GM21360 (cell line): Measurements from ENCODE around the gene NCKAP5.

ENCODE experiments used
- ATAC-seq: cut with Tn5 transposase; IDR thresholded peaks from one replicate; pipeline ENCODE4 v1.9.1; 2021; ENCODE audit warnings: mild to moderate bottlenecking, moderate library complexity; ENCODE audit not compliant: unreplicated experiment

NCKAP5 gene

GRCh38 chr2:132923787-132924186 is 644.5 kb downstream of the NCKAP5 start:
- ATAC-seq, result no peak

DNA sequence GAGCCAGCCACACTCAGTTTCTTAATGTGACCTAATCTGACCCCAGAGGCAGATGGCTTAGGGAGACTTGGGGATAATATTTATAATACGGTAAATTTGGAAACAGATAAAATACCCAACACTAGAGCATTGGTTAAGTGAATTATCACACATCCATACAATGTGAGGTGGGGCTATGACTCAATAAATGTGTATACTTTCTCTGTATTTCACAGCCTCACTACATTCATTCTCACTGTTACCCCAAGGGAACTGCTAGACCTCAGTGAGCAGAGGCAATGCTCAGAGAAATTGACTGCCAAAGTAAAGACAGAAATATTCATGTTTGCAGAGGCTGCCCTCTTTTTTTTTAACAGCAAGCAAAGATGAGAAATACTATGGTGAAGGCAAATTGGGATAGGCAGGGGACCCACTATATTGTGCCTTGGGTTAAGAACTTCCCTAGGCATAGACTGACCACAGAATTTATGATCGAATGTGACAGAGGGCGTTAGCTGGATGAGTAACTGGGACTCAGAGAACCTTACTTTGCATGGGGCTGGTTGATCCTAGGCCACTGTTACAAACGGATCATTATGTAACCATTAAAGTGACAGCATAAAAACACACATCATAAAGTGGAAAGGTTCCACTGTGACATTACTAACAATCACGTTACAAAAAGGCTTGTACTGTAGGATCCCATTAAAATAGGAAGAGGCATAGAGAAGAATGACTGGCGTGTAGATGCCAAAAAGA is 652.3 kb downstream of the NCKAP5 start:
- no peak for ATAC-seq

DNA sequence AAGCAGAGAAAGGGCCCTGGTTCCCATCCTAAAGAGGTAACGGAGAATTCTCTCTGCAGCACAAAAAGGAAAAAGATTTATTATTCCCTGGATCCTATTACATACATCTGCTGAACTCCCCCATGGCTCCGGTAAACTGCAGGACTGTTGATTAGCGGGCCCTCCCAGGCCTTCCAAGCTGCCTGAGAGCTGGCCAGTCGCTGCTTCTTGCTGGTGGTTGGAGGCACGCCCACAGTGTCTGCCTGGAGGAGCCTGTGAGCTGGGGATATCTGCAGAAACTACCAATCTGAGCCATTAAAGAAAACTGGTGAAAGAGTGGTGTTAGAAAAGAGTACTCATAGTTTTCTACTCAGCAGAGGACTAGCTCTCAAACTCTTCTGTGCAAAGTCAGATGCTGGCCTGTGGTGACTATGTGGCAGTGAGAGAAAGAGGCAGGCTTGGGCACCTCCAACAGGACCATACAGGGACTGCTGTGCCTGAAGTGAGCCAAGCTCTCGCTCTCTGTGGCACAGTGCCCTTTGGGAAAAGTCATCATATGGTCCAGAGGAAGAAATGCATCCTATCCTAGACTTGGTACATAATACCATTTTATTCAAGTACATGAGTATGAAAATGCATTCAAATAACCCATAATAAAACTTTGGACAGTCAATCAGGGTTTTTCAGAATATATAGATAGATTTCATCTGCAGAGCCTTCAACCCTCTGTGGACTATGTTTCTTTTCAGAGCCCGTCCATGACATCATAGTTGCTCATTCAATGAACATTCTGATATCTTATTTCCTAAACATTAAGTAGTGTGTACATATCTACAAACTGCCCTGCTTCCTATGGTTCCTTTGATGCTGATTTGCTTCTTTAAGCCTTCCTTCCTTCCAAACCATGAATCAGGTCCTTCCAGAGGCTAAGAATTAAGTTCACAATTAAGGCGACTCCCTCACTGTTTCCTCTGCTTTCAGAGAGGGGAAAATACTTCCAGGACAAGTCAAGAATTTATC is 656.2 kb downstream of the NCKAP5 start:
- ATAC-seq, result no peak

GRCh38 chr2:132910432-132910831 is 657.8 kb downstream of the NCKAP5 start:
- ATAC-seq, result no peak

GRCh38 chr2:132909427-132909826 is 658.8 kb downstream of the NCKAP5 start:
- ATAC-seq, result no peak

DNA sequence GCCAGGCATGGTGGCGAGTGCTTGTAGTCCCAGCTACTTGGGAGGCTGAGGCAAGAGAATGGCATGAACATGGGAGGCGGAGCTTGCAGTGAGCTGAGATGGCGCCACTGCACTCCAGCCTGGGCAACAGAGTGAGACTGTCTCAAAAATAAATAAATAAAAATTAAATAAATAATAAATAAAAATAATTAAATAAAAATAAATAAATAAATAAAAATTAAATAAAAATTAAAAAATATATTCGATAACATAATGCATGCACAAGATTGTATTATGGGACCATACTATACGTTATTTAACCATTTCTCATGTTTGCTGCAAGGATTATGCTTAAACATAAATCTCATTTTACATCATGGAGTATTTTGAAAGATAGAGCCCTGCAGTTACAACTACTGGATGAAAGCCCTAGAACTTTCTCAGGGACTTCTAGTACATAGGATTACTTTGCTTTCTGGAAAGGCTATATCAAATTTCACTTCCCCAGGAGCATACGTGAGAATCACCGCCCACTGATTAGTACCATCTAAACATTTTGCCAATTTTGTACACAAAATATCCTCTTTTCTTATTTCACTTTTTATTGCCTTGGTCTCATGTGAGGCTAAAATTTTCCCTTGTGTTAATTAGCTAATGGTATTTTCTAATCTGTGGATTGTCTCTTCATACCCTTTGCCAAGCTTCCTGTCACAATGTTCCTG is 664.0 kb downstream of the NCKAP5 start:
- ATAC-seq, result no peak

GRCh38 chr2:132902626-132903025 is 665.6 kb downstream of the NCKAP5 start:
- ATAC-seq, result no peak

DNA sequence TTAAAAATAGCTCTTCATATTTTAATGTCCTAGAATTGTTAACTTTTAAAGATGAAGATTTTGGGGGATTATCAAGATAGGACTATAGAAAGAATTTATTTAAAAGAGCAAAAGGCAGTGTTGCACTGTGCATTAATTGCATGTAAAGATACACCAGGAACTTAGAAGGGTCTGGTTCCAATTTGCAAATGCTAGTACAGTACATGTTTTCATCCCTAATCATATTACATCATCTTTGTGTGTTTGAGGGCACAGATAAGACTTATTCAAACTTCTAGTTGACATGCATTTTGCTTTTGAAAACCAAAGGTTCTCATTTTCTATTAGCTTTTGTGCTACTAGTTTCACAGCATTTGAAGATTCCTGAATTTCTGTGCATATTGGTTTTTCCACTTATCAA is 666.6 kb downstream of the NCKAP5 start:
- ATAC-seq, result no peak

DNA sequence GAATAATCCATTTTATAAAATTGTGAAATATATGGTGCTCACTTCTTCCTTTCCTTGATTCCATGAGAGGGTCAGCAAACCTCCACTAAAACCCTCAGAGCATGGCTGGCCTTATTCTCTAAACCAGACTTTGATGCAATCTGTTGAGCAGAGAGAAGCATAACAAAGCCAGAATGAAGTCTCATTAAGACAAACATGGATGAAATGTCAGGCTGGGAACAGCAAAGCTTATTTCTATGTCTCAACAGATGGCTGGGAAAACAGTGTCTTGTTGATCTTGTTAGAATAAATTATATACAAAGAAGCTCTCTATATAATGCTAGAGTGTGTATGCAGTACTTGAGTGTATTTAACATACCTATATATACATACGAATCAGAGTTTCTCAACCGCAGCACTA is 671.2 kb downstream of the NCKAP5 start:
- ATAC-seq, result no peak

DNA sequence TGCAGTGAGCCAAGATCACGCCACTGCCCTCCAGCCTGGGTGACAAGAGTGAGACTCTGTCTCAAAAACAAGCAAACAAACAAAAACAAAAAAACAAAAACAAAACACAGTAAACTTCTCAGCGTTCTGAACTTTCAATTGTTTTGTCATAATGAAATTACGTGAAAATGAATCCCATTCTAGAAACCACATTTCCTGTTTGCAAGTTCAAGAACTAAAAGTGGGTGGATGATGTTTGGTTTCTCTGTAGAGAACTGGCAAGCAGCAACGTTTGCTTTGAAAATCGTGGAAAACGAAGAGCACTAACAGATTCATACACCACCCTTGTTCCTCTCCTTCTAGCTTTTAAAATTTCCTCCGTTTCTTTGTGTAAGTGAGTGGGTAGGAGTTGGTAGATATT is 672.2 kb downstream of the NCKAP5 start:
- no peak for ATAC-seq

GRCh38 chr2:132891498-132891897 is 676.8 kb downstream of the NCKAP5 start:
- no peak for ATAC-seq

DNA sequence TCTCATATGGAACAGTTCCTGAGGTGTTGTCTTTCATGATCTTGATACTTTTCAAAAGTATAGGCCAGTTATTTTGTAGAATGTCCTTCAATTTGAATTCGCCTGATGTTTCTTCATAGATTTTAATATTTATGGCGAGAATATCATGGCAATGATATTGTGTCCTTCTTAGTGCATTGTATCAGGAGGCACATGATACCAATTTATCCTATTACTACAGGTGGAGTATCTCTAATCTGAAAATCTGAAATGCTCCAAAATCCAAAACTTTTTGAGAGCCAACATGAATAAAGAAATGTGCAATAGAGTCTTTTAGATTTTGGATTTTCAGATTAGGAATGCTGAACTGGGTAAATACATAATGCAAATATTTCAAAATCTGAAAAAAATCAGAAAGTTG is 681.7 kb downstream of the NCKAP5 start:
- ATAC-seq, result no peak

DNA sequence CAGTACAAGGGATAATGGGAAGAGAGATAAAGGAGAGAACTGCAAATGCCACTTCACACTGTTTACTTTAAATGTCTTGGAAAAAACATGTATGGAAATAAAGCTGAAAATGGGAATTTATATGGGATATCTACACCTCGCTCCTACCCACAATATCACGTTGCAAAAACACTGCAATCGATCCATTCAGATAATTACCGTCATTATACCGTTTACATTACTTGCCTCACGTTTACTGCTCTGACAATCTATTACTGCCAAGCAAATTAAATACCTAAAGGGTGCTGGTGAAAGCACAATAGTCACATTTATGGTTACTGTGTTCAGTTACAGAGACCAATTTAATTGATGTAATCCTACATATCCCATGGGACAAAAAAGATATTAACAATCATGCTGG is 683.6 kb downstream of the NCKAP5 start:
- ATAC-seq, result no peak

- no peak for ATAC-seq
Observed at GRCh38 chr2:132884292-132884691, 684.0 kb downstream of the NCKAP5 start.

GRCh38 chr2:132883430-132883829 is 684.8 kb downstream of the NCKAP5 start:
- no peak for ATAC-seq

DNA sequence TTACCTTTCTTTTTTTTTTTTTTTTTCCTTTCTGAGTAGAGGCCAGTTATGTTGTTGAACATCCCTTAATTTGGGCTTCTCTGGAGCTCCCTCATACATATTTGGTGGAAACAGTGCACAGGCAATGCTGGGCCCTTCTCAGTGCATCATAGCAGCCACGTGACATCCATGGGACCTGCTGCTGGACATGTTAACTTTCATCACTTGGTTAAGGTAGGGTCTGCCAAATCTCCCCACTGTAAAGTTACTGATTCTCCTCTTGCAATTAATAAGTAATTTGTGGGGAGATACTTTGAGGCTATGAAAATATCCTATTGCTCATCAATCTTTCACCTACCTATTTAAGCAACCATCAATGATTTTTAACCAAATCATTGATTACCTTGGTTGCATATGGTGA is 686.7 kb downstream of the NCKAP5 start:
- ATAC-seq, result no peak

DNA sequence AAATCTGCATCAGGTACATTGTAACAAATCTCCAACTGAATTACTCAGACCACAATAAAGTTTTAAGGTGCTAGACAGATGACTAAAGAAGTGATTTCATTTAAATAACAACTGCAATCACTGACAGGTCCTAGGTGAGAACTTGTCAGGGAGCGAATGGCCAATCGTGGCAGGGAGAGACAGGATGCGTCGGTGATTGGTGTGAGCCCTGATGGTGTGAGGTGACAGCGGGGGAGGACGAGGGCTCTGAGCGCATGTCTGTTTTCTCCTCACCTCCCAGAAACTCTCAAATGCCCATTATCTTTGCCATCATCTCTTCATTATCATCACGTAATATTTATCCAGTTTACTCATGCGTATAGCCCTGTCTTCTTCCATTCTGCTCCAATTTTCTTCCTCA is 690.3 kb downstream of the NCKAP5 start:
- ATAC-seq, result no peak

- ATAC-seq, result no peak
Observed at GRCh38 chr2:132876745-132877391, 691.4 kb downstream of the NCKAP5 start.

DNA sequence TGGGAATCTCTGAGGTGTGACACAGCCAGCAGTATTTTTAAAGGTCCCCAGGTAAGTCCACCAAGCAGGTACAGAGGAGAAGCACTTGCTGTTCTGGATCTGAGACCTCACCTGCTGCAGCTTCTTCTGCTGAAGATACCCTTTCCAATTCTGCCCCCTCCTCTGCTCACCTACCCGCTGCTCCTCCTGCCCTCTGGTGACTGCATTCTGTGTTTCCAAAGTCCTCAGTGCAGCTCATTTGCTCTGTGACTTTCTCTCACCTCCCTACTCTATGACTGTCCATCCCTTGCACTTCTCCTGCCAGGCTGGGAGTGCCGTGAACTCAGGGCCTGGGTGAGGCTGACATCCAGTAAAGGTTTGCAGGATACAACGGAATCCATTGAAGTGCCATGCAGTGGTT is 693.1 kb downstream of the NCKAP5 start:
- ATAC-seq, result no peak

- ATAC-seq, result no peak
Observed at GRCh38 chr2:132873738-132874137, 694.5 kb downstream of the NCKAP5 start.

GRCh38 chr2:132871831-132872230 is 696.4 kb downstream of the NCKAP5 start:
- no peak for ATAC-seq
